ENCODE measurements around the gene JTB.

- TF ChIP-seq CTCF (IDR thresholded peaks at IDR 0.05): no peak
- no peak for TF ChIP-seq POLR2A (IDR thresholded peaks at IDR 0.05)
Measured at GRCh38 chr1:153976819-153977249, 640 bp downstream of the JTB start.

Measured in ovary (tissue), 3 donors.